Fibroblast of lung (primary cell): ENCODE results near the gene COX10. TPM values are rescaled to one million over a fixed set of nuclear protein-coding genes. Genes with fewer than 3 reads are reported as not detected.

Source experiments
- DNase-seq, 2 donors: peaks; one replicate each; pipeline versions ENCODE4 v3.0.0 to v3.0.0-alpha.2; 2010; ENCODE audit warnings: low read depth in 2 of 2
- H2AFZ ChIP-seq: 2 replicates; pipeline ENCODE4 v1.5.1; 2012; ENCODE audit warnings: low read length, control low read depth, inconsistent platforms
- H3K27ac ChIP-seq: 2 replicates; pipeline ENCODE4 v1.5.1; 2011; ENCODE audit warnings: low read length, control low read depth; ENCODE audit not compliant: insufficient read depth
- H3K27me3 ChIP-seq: 2 replicates; pipeline ENCODE4 v1.5.1; 2011; ENCODE audit warnings: mild to moderate bottlenecking, low read length; ENCODE audit not compliant: control insufficient read depth, insufficient read depth
- H3K36me3 ChIP-seq: 2 replicates; pipeline ENCODE4 v1.5.1; 2011; ENCODE audit warnings: low read length; ENCODE audit not compliant: control insufficient read depth, insufficient read depth
- H3K4me1 ChIP-seq: 2 replicates; pipeline ENCODE4 v1.5.1; 2011; ENCODE audit warnings: low read length; ENCODE audit not compliant: control insufficient read depth, insufficient read depth; ENCODE audit errors: extremely low read depth
- H3K4me2 ChIP-seq: 2 replicates; pipeline ENCODE4 v1.5.1; 2011; ENCODE audit warnings: low read length, control low read depth; ENCODE audit not compliant: insufficient read depth; ENCODE audit errors: extremely low read depth
- H3K4me3 ChIP-seq, 4 experiments: fragments of 200-600 bp in 1 of 4; sonication (generic) in 1 of 4; replicated peaks in 1 of 4; 2 replicates each; pipeline ENCODE4 v1.5.1; 2011 to 2016; ENCODE audit warnings: low read length in 4 of 4, low read depth in 3 of 4, mild to moderate bottlenecking in 3 of 4, control low read depth in 2 of 4, inconsistent platforms in 1 of 4, mixed read lengths in 1 of 4; ENCODE audit not compliant: insufficient read depth in 1 of 4; ENCODE audit errors: control extremely low read depth in 1 of 4
- H3K79me2 ChIP-seq: 2 replicates; pipeline ENCODE4 v1.5.1; 2012; ENCODE audit warnings: mild to moderate bottlenecking, low read length, inconsistent platforms; ENCODE audit not compliant: control insufficient read depth, insufficient read depth
- H3K9ac ChIP-seq: 2 replicates; pipeline ENCODE4 v1.5.1; 2011; ENCODE audit warnings: mild to moderate bottlenecking, low read length, control low read depth; ENCODE audit not compliant: insufficient read depth
- H3K9me3 ChIP-seq: 2 replicates; pipeline ENCODE4 v1.5.1; 2012; ENCODE audit warnings: low read depth, low read length; ENCODE audit not compliant: control insufficient read depth, insufficient read depth
- H4K20me1 ChIP-seq: 2 replicates; pipeline ENCODE4 v1.5.1; 2011; ENCODE audit warnings: low read length; ENCODE audit not compliant: control insufficient read depth, insufficient read depth; ENCODE audit errors: extremely low read depth
- CTCF ChIP-seq, 2 donors: IDR thresholded peaks in 1 of 2; conservative IDR thresholded peaks in 1 of 2; 1 replicate in 1 of 2; 2 replicates in 1 of 2; pipeline ENCODE4 v1.5.1; 2011 to 2012; ENCODE audit warnings: low read length in 2 of 2, control low read depth in 1 of 2, inconsistent platforms in 1 of 2, low read depth in 1 of 2, mild to moderate bottlenecking in 1 of 2
- EZH2 ChIP-seq: IDR thresholded peaks from 2 replicates; pipeline ENCODE4 v1.5.1; 2012; ENCODE audit warnings: low read length, control low read depth, mild to moderate bottlenecking; ENCODE audit errors: missing control alignments
- polyA plus RNA-seq, 2 donors: library from polyadenylated mRNA; depleted of rRNA in 1 of 2; stranded (reverse) in 1 of 2; unstranded in 1 of 2; fragments of >200 nt; gene quantifications; 2 replicates each; pipeline ENCODE4 v1.2.1, GENCODE V29; 2011 to 2012; ENCODE audit warnings: missing spikeins in 1 of 2
- total RNA-seq: library from RNA; depleted of rRNA; stranded (reverse); fragments of >200 nt; gene quantifications from 2 replicates; pipeline ENCODE4 v1.2.1, GENCODE V29; 2014

Gene COX10
- total and polyA plus RNA-seq, 2 donors (not counting 1 experiment from before 2014, with no cell fraction given) = 10.6 to 12.5 TPM

GRCh38 chr17:14152721-14153120 is 83.4 kb downstream of the COX10 start:
- no peak overlapping the region for H3K4me2 ChIP-seq
- H3K4me3 ChIP-seq = no peak overlapping the region
- no peak overlapping the region for H3K27ac ChIP-seq
- no peaks in the 10 kb centered on the region for H3K27me3 ChIP-seq
- DNase-seq = no peak
- no peaks in the 10 kb centered on the region for H3K9me3 ChIP-seq
- TF ChIP-seq CTCF (conservative IDR thresholded peaks at IDR 0.05 in 1 of 2, IDR thresholded peaks at IDR 0.05 in 1 of 2; ENCODE audit: low read depth in 1 of 2, low read length in 2 of 2) = no peak
- no peak for TF ChIP-seq EZH2
- H2AFZ ChIP-seq = no peak overlapping the region
- H3K79me2 ChIP-seq = no peaks in the 10 kb centered on the region
- H3K4me1 ChIP-seq = no peaks in the 10 kb centered on the region
- no peak overlapping the region for H3K9ac ChIP-seq
- H3K36me3 ChIP-seq = no peaks in the 10 kb centered on the region
- H4K20me1 ChIP-seq = no peaks in the 10 kb centered on the region

GRCh38 chr17:14153374-14153773 is 84.1 kb downstream of the COX10 start:
- Histone ChIP-seq H3K27me3 (no peaks in the 10 kb centered on the region), H4K20me1 (no peaks in the 10 kb centered on the region), H3K4me1 (no peaks in the 10 kb centered on the region), H3K36me3 (no peaks in the 10 kb centered on the region), H3K79me2 (no peaks in the 10 kb centered on the region), H3K4me3 (no peak overlapping the region), H3K9ac (no peak overlapping the region), H3K4me2 (no peak overlapping the region), H3K27ac (no peak overlapping the region), H3K9me3 (no peaks in the 10 kb centered on the region), H2AFZ (no peak overlapping the region)
- DNase-seq = no peak
- no peak for TF ChIP-seq CTCF (conservative IDR thresholded peaks at IDR 0.05 in 1 of 2, IDR thresholded peaks at IDR 0.05 in 1 of 2; ENCODE audit: low read depth in 1 of 2, low read length in 2 of 2)

GRCh38 chr17:14156689-14157088 is 87.4 kb downstream of the COX10 start:
- no peak overlapping the region for H3K4me3 ChIP-seq
- H4K20me1 ChIP-seq = no peaks in the 10 kb centered on the region
- H3K9ac ChIP-seq = no peak overlapping the region
- DNase-seq = peak; percentile 19 to 24
- H3K9me3 ChIP-seq = no peaks in the 10 kb centered on the region
- no peak overlapping the region for H2AFZ ChIP-seq
- TF ChIP-seq EZH2 (no peak), CTCF (conservative IDR thresholded peaks at IDR 0.05 in 1 of 2, IDR thresholded peaks at IDR 0.05 in 1 of 2; ENCODE audit: low read depth in 1 of 2, low read length in 2 of 2) (no peak)
- no peaks in the 10 kb centered on the region for H3K4me1 ChIP-seq
- no peaks in the 10 kb centered on the region for H3K36me3 ChIP-seq
- no peaks in the 10 kb centered on the region for H3K27me3 ChIP-seq
- no peak overlapping the region for H3K4me2 ChIP-seq
- H3K79me2 ChIP-seq = no peaks in the 10 kb centered on the region
- H3K27ac ChIP-seq = no peak overlapping the region
